Activated CD4-positive, CD25-positive, alpha-beta regulatory T cell treated with anti-CD3 and anti-CD28 coated beads, Interleukin-2, amount 50 U/mL, for 24 hours (primary cell): ENCODE results near the gene TIFAB.
"Not testable (repeated sequence)": the region's sequence is repeated elsewhere in the genome, so short reads cannot be mapped to it uniquely, and the experiment has no call there.

Source experiments
- ATAC-seq, 2 donors: fragments of 150-1000 bp; cut with Tn5 transposase; one replicate each; pipeline ENCODE4 v1.10.0; 2021; ENCODE audit warnings: mild to moderate bottlenecking in 1 of 2, moderate library complexity in 1 of 2

TIFAB gene, protein sequence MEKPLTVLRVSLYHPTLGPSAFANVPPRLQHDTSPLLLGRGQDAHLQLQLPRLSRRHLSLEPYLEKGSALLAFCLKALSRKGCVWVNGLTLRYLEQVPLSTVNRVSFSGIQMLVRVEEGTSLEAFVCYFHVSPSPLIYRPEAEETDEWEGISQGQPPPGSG

DNA sequence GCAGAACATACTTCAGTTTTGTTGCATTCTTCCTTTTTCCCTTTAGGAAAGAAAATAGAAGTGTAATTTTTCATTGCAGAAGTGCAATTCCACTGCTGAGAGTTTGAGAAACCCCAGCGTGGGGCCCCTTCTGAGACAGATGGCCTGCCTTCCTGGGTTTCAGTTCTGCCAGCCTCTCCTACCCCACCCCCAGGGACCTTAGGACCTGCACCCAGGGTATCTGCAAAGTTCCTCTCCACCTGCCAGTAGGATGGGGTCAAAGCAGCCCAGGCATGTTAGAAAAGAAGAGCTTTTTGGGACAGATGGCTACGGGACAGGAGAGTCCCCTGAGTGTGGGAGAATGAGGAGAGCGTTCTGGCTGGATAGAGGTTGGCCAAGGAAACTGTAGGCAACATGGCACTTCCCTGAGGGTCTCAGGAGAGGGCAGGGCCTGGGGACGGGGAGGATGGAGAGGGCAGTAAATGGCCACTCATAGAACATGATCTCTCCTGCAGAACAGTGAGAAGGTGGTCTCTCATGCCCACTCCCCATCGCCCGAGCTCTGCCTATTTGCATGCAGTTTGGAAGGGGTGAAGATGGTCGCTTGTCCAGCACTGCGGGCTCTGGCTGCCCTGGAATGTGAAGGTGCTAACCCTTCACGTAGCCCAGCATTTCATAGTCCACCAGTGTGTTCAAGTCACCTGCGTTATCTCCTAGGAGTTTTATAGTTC is at the start of gene TIFAB:
Gene TIFAB, minus strand, starts transcription at position 31 of the 710 bp plus-strand sequence. CDS start 2,412 bp downstream, outside the sequence.
- no peak for ATAC-seq

DNA sequence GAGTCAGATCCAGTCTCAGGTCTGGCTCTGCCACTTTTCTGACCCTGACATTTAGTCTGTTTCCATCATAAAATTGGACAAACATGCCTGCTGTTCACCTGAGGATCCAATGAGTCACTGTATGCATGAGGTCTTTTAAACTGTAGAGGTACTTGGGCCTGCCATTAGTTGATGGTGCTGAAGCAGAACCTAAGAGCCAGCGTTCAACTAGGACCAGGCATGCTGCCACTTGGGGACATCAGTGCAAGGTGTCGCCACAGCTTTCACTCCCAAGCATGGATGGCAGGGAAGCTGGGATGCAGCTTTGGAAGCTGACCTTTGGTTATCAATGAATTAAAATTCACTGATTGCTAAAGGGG is 46.5 kb upstream of the TIFAB start:
- no peak for ATAC-seq

DNA sequence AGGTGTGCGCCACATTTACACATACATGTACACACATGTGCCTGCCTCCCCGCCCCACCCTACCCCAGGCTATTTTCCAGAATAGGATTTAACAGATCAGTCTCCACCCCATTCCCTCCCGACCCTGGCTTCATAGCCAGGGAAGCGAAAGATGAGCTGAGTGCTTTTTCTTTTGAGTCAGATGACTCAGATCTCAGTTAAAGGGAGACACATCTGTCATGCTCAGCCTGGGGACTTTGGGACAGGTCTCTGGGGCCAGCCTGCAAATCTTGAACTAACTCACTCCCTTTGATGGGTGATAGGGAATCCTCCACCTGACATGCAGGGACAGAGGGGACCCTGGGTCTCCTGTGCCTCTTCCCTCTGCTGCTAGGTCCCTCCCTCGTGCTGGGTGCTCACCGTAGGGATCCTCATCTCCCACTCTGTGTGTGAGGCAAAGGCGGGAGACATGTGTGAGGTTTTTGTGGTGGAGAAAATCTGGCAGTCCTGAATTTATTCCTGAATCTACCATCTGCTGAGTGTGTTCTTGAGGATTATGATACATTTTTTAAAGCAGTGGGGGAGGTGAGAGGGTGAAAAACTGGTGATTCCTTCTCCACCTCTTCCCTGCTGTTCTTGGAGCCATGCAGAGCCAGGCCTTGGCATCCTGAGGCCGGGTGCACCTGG is 46.0 kb upstream of the TIFAB start:
- ATAC-seq: no peak

DNA sequence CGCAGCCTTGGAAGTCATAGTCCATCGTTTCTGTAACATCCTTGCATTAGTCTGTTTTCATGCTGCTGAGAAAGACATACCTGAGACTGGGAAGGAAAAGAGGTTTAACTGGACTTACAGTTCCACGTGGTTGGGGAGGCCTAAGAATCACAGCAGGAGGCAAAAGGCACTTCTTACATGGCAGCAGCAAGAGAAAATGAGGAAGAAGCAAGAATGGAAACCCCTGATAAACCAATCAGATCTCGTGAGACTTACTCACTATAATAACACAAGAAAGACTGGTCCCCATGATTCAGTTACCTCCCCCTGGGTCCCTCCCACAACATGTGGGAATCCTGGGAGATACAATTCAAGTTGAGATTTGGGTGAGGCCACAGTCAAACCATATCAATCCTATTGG is 43.4 kb upstream of the TIFAB start:
- not testable (repeated sequence) for ATAC-seq

DNA sequence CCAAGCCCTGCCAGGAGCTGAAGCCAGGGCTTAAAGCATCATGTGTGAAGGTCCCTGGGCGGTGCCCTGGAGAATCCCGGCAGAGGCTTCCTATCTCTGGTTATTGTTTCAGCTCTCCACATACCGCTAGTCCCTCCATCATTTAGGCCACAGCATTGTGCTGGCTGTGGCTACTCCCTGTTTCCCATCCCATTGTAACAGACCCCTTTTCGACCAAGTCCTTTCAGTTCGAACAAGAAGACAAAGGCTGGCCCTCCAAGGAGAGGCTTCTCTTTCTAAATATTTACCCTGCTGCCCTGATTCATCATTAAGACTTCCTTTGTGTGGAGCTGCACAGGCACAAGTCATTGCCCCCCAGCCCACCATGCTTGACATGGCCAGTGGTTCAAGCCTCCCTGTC is 42.0 kb upstream of the TIFAB start:
- ATAC-seq: no peak

DNA sequence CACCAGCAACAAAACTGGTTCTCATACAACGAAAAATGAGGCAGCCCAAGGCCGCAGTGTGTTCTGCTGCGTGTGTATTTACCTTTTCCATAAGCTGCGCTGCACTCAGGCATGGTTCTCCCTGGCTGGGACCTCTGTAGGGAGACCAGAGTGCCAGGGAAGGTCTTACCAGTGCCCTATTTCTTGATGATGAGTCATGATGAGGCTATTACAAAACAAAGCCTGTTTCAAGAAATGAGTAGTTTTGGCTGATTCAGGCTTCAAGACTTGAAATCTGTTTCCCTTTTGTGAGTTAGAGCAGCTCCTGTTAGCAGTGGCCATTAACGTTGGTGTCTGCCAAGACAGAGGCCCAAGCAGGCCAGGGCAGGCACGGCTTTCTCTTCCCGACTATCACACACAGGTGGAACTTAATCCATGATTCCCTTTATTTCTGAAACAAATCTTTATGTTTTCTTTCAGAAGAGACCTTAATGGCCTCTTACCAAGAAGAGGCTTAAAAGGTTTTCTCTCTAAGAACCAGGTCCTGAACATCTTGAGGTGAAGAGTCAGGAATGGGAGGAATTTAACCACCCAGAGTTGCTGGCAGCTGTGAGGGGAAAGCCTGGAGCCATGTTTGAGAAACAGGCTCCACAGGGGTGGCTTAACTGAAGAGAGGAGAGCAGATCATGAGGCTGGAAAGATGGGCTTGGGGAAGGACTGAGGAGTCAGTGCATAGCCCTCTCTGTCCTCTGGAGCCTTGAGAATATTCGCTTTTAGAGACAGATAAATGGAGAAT is 41.4 kb upstream of the TIFAB start:
- no peak for ATAC-seq

DNA sequence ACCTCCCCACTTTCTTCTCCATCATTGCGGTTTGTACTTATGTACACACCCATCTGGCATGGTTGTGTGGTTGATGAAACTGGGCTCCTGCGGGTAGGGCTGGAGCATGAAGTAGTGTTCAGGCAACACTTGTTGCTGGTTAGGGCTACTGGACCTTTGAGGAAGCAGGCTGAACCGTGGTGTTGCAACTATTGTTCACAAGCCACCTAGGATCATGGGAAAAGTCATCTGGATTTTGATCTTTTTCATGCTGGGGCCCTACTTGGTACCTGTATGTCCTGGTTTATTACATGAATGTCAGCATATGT is 40.1 kb upstream of the TIFAB start:
- ATAC-seq: no peak

DNA sequence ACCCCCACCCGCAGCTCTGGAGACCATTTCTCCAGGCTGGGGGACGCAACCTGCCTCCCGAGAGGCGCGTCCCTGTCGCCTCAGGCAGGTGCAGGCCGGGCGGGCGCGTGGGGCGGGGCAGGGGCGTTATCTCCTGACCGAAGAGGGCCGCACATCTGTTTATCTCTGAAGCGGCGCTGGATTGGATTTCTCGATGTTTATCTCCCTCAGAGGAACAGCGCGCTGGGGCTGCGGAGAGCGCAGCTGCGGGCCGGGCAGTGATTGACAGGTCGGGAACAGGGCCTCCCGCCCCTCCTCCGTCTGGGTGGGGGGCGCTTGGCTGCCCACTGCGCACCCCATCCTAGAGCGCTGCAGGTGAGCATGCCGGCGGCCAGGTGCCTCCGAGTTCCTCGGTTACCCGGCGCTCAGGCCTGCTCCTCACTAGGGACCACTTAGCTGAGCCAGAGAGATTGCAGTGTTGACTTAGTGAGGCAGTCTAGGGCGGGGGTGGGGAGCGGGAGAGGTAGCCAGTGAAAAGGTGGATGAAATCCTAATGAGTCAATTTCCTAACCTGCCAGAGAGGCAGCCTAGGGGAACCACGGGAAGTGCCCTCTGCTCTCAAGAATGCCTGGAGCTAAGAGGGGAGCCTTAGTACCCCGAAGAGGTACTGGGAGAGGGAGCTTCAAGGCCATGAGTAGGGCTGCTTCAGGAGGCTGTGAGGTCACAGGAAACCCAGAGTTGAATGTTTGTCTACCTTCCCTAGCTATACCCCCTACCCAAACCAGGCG is 39.6 kb upstream of the TIFAB start:
- no peak for ATAC-seq

DNA sequence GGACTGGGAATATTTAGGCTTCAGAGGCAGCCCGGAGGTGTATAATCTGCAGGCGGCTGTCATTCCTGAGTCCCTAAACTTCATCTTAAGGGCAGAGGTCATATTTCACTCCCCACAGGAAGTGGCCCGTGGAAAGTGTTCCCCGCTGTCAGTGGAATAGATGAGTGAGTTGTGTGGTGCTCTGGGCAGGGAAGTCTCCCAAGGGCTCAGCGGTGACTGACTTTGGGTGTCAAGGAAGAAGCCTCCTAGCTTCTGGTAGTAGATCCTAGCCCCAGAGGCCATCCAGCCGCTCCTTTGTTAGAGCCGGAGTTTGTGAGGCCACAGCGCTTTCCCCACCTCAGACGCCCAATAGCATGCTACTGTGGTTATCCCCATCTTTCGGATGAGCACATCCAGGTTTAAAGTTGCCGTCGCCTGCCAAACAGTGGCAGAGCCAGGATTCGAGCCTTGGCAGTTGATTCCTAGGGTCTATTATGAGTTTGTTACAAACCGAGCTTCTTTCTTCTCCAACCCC is 38.9 kb upstream of the TIFAB start:
- no peak for ATAC-seq

DNA sequence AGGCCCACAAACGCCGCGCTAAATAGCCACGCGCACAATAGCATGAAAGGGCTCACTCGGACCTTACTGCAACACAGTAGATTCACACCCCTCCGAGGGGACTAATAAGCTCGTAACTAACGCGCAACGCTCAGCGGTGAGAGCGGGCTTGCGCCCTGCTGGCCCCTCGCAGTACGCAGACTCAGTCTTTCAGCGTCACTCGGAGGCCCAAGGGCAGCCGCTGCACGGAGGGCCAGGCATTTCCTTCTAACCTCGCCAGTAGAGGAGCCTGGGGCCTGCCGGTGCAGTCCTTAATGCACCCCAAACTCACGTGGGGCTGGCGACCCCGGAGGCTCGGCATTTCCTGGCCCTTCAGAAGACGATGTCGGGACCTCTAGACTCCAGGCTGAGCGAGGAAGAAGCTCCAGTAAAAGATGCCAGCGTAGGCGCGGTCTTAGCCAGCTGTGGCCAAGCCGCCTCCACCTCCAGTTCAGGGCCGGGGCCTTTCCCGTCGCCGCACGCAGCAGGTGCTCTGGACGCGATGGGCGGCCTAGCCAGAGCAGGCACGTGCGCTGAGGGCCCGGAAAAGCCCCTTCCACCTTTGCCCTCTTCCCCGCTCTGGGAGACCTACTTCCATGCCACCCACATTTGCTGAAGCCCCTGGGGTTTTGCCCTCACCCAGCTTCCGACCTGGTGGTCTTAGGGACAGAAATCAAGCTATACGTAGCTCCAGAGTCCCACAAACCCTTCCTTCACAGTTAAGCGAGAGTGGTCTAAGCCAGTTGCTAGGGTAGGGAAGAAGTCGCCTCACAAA is 38.3 kb upstream of the TIFAB start:
- ATAC-seq: no peak

DNA sequence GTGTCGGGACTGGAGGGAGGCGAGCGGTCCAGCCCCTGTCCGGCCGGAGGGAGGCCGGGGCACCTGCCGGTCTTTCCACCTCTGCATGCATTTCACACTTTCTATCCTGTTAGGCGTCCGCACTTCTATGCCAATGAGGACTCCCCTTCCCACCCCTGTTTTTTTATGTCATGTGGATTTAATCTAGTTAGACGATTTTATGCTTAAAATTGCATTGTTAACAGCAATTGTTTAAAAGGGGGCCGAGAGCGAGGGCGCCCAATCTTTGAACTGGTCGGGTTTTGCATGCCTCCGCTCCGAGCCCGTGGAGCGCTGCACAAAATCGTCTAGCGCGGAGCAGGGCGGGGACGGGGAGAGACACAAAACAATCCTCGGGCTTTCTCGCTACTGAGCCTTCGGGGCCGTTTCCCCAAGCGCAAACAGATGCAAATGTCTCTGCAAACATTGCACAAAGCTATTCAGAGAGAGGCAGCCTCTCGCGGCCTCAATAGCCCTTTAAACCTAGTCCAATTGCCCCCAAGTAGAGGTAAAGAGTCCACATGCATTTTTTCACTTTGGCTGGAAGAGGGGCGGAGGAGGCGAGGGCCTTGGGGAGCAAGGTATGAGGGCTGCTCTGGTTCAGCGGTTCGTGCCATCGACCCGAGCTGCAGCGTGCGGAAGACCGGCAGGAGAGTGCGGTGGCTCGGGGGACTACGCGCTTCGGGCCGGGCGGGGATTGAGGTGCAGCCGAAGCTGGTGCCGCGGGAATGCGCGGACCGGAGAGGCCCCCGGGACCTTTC is 37.5 kb upstream of the TIFAB start:
- ATAC-seq: no peak

DNA sequence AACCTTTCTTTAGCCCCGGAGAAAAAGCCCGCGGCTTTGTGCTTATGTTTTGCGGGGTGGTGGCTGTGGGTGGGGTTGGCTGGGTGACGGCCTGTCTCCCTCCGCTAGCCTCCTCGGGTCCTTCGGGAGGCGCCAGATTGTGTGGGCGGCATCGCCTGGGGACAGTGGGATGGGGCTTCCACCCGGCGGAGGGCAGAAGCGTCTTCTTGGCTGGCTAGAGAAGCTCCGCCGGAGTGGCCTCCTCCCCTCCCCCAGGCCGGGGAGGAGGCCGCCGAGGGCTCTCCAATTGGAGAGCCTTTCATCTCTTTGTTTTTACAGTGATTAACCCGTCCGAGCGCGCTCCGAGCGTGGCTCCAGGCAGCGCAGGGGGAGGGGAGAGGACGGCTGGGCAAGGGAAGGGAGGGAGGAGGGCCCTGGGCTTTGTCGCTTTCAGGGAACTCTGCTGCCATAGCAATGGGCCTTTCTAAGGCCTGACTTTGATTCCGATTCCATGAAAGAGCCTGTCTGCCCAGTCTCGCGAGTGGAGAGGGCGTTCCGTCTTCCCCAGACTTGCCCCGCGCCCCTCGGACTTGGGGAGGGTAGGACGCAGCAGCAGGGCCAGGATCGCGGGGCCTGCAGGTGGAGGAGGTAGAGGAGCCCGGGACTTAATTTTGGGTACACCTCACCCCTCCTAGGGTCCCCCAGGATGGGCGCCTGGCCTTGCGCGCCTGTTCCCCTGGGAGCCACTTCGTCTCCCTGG is 36.7 kb upstream of the TIFAB start:
- ATAC-seq: no peak

DNA sequence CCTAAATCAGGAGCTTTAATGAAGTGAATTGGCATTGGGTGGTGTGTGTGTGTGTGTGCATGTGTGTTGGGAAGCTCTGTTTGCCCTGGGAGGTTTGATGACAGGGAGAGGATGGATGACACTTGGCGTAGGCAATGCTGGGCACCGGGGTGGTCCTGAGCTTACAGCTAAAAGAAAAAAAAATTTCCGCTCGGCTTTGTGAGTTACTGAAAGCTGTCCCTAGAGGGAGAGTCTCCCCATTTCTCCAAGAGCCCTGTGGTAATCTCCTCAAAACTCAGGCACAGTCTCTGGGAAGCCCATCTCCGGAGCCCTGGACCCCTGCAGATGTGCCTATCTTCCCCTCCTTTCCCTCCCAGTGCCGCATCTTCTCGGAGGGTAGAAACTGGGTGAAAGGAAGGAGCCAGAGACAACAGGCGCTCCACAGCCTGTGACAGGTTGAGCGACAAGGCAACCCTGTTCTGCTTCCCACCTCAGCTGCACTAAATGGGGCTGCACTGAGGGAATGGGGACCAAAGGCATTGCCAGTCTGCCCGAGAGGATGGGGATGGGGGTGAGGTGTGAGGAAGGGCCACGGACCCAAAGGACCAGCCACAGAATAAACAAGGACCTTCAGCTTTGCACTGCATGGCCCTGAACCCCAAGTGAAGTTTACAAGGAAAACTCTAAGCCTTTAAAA is 35.8 kb upstream of the TIFAB start:
- no peak for ATAC-seq

DNA sequence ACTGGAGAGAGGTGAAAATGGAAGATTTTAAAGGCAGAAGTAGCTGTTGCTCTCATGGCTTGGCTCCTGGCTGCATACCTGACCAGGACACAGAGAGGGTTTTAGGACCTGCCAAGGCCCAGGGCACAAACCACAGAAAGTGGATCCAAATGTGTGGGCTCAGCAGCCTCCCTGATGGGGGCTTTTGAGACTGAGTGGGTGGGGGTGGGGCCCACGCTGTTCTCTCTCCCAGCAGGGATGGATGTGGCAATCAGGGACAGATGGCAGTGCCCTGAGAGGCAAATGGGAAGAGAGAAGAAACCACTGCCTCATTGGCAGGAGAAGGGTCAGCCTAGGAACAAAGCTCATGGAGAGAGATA is 34.9 kb upstream of the TIFAB start:
- no peak for ATAC-seq

DNA sequence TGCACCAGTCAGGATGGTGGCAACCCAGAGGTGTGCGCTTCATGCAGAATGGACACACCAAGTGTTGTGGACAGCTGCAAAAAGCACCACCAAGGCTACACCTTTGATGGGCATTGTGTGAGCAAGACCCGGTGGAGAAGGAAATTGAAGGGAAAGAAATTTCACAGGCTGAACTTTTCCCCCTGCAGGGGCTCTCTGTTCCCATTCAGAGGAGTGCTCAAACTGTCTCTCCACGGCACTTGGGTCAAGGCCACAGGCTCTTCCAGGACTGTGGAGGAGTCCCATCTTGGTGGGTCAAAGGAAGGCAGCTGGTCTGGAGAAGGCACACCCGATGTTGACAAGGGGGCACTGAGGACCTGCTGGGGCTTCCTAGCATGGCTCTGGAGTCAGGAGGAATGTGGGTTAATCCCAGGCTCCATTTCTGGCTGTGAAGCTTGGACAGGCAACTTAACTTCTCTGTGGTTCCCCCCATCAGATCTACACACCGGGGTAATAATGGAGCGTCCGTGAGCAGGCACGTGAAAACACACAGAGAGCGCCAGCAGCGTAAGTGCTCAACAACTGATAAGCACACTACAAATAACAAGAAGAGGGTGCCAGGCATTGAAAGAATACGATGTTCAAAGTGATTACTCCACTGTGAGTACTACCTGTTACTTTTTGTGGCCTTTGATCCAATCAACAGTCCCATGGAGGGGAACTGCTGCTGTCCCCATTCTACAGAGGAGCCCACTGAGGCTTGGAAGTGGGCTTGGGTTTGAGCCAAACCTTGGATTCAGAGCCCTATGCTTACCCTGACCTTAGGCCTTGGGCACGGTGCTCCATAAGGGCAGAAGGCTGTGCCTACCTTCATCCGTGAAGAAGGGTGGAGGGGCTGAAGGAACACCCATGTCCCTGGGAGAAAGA is 34.2 kb upstream of the TIFAB start:
- no peak for ATAC-seq

DNA sequence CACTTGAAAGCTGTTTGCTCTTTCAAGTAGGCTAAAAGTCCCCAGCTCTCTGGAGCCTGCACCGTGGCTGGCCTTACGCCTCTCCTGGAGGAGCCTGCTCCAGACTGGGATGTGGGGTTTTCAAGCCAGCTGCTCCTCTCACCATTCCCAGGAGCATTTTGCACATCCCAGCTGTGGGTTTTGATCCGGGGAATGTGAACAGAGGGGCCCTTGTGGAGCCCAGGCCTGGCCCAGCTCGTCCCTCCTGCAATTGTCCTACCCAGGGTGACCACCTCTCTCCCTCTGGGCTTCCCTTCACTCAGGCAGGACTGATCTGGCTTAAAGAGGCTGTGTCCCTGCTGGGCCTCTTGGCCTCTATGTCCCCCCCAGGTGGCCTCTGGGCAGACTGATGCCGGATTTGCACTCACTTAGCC is 32.5 kb upstream of the TIFAB start:
- no peak for ATAC-seq

DNA sequence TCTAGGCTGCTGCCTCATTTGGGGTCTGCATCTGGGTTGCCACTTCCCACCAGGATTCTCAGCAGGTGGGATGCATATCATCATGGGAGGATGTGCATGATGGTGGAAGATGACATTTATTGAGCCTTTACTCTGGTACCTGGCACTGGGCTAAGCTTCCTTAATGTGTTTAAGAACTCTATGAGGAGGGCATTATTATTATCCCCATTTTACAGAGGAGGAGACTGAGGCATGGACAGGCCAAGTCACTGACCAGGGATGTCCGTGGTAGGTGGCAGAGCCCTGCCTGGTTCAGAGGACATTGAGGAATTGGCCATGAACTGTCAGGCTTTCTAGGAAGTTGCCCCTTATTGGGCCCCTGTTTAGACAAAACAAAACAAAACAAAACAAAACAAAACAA is 31.1 kb upstream of the TIFAB start:
- ATAC-seq: no peak

DNA sequence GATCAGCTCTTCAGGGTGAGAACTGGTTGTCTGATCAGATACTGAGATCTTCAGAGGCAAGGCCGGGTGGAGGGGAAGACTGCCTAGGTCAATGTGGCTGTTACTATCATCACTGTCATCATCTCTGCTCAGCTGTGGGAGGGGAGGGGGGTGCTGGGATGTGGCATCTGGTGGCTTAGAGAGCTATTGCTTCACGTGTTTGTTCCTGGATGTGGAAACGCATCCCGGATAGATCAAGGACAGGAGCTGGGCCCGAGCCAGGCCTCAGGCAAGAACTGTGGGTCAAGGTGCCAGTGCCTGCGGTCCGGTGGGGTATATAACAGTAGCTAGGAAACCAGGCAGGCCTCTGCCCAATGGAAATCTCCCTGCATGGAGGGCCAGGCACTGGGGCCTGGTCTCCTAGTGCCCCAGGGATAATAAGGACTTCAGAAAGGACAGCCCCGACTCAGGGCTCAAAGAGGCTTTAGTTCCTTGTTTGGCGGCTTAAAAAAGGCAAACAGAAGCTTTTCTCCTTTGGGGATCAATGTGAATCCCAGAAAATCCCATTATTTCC is 30.3 kb upstream of the TIFAB start:
- ATAC-seq: no peak
